ENCODE measurements around the gene KMT2C. TPM values are rescaled to one million over a fixed set of nuclear protein-coding genes. Genes with fewer than 3 reads are reported as not detected.

KMT2C gene
- total RNA-seq, 1 donor: 36.2 TPM

DNA sequence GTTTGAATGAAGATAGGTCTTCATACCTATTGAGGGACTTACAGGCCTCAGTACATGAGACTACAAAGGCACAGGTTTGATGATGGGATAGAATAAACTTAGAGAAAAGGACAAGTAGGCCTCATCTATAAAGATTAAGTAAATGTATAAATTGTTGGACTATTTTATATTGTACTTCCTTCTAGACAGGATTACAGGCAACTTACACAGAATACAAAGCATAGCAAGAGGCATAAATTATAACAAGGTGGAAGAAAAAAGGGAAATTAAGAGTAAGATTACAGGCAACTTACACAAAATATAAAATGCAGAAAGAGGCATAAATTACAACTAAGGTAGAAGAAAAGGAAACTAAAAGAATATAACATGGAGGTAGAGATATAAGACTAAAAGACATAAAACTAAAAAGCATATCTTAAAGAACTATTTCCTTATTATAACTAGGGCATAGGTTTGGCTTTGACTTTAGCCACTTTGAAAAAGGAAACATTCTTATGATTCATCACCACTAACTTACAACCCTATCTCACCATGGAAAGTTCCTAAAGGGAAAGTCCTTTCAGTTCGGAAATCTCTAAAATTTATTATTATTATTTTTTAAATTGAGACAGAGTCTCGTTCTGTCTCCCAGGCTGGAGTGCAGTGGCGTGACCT lies 257.3 kb downstream of the KMT2C start:
- Histone ChIP-seq H3K4me1 (ENCODE audit: insufficient read depth, low read length) (peaks cover 7% of the 10 kb centered on the region), H3K27me3 (ENCODE audit: insufficient read depth, low read length) (no peaks in the 10 kb centered on the region), H2AFZ (ENCODE audit: low read length) (no peak overlapping the region), H3K79me2 (ENCODE audit: insufficient read depth, low read length) (no peaks in the 10 kb centered on the region), H3K36me3 (ENCODE audit: insufficient read depth, low read length) (peaks cover 57% of the 10 kb centered on the region), H4K20me1 (ENCODE audit: insufficient read depth, low read length) (no peaks in the 10 kb centered on the region), H3K9me3 (ENCODE audit: low read depth, low read length) (no peaks in the 10 kb centered on the region), H3K4me2 (ENCODE audit: insufficient read depth, low read length) (no peak overlapping the region), H3K4me3 (ENCODE audit: insufficient read depth, low read length) (no peak overlapping the region), H3K27ac (ENCODE audit: low read depth, low read length) (no peak overlapping the region)
- TF ChIP-seq, protein P1, sequence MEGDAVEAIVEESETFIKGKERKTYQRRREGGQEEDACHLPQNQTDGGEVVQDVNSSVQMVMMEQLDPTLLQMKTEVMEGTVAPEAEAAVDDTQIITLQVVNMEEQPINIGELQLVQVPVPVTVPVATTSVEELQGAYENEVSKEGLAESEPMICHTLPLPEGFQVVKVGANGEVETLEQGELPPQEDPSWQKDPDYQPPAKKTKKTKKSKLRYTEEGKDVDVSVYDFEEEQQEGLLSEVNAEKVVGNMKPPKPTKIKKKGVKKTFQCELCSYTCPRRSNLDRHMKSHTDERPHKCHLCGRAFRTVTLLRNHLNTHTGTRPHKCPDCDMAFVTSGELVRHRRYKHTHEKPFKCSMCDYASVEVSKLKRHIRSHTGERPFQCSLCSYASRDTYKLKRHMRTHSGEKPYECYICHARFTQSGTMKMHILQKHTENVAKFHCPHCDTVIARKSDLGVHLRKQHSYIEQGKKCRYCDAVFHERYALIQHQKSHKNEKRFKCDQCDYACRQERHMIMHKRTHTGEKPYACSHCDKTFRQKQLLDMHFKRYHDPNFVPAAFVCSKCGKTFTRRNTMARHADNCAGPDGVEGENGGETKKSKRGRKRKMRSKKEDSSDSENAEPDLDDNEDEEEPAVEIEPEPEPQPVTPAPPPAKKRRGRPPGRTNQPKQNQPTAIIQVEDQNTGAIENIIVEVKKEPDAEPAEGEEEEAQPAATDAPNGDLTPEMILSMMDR (IDR thresholded peaks at IDR 0.05; ENCODE audit: extremely low read depth, low read depth, low read length): no peak
- DNase-seq (ENCODE audit: insufficient read length, low spot score, missing footprints): peak; percentile 41

DNA sequence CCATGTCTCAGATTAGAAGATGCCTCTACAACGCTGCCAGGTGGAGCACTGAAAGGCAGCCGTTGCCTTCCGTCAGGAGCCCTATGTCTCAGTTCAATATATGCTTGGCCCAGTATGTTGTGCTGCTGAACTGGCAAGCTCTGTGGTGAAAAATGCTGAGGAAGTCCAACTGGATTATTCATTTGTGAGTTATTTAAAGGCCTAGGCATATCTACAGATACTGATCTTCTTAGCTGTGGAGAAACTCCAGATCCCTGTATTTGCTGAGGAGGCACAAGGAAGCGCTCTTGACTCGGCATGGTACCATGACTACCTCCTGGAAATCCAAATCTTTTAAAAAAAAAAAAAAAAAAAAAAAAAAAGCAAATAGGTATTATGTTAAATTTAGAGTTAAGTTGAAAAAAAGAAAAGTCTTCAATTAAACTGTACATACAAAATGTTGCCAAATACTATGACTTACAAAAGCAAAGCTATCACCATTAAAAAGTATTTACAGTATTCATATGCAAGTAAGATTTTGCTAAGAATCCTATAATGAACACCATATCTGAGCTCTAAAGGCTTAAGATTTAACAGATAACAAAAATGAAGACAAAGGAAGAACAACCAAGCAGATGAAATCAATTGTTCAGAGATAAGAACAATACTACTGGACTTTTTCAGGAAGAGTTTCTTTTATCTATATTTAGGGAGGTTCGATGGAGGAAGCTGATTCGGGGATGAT lies 258.0 kb downstream of the KMT2C start:
- H4K20me1 ChIP-seq (ENCODE audit: insufficient read depth, low read length): no peaks in the 10 kb centered on the region
- no peak overlapping the region for H3K4me2 ChIP-seq (ENCODE audit: insufficient read depth, low read length)
- no peak overlapping the region for H3K27ac ChIP-seq (ENCODE audit: low read depth, low read length)
- H3K4me1 ChIP-seq (ENCODE audit: insufficient read depth, low read length): peaks cover 9% of the 10 kb centered on the region
- no peaks in the 10 kb centered on the region for H3K27me3 ChIP-seq (ENCODE audit: insufficient read depth, low read length)
- no peak overlapping the region for H2AFZ ChIP-seq (ENCODE audit: low read length)
- no peaks in the 10 kb centered on the region for H3K9me3 ChIP-seq (ENCODE audit: low read depth, low read length)
- H3K36me3 ChIP-seq (ENCODE audit: insufficient read depth, low read length): peaks cover 63% of the 10 kb centered on the region
- no peak overlapping the region for H3K4me3 ChIP-seq (ENCODE audit: insufficient read depth, low read length)
- TF ChIP-seq, protein P1 (IDR thresholded peaks at IDR 0.05; ENCODE audit: extremely low read depth, low read depth, low read length): no peak
- no peak for DNase-seq (ENCODE audit: insufficient read length, low spot score, missing footprints)
- no peaks in the 10 kb centered on the region for H3K79me2 ChIP-seq (ENCODE audit: insufficient read depth, low read length)

DNA sequence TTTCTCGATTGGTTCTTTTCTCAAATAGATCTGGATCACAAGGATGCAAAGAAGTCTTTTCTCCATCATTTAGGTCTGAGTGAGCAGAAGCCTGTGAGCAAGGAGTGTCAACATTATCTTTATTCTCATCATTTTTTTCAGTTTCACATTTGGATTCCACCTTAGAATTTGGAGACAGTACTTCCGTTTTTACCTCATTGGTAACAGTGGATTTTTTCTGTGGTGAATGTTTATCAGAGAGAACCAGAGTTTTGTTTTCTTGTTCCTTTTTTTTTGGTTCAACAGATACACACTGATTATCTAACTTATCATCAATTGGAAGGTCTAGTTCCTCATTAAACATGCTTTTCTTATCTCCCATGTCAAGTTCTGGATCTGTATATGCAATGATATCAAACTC lies 259.0 kb downstream of the KMT2C start:
- no peaks in the 10 kb centered on the region for H3K9me3 ChIP-seq (ENCODE audit: low read depth, low read length)
- no peaks in the 10 kb centered on the region for H4K20me1 ChIP-seq (ENCODE audit: insufficient read depth, low read length)
- H3K79me2 ChIP-seq (ENCODE audit: insufficient read depth, low read length): no peaks in the 10 kb centered on the region
- TF ChIP-seq, protein P1 (IDR thresholded peaks at IDR 0.05; ENCODE audit: extremely low read depth, low read depth, low read length): no peak
- H3K4me1 ChIP-seq (ENCODE audit: insufficient read depth, low read length): peaks cover 9% of the 10 kb centered on the region
- peaks cover 60% of the 10 kb centered on the region for H3K36me3 ChIP-seq (ENCODE audit: insufficient read depth, low read length)
- no peak overlapping the region for H3K4me3 ChIP-seq (ENCODE audit: insufficient read depth, low read length)
- peak; percentile 3 for DNase-seq (ENCODE audit: insufficient read length, low spot score, missing footprints)
- H3K27ac ChIP-seq (ENCODE audit: low read depth, low read length): no peak overlapping the region
- no peak overlapping the region for H2AFZ ChIP-seq (ENCODE audit: low read length)
- H3K4me2 ChIP-seq (ENCODE audit: insufficient read depth, low read length): no peak overlapping the region
- no peaks in the 10 kb centered on the region for H3K27me3 ChIP-seq (ENCODE audit: insufficient read depth, low read length)

DNA sequence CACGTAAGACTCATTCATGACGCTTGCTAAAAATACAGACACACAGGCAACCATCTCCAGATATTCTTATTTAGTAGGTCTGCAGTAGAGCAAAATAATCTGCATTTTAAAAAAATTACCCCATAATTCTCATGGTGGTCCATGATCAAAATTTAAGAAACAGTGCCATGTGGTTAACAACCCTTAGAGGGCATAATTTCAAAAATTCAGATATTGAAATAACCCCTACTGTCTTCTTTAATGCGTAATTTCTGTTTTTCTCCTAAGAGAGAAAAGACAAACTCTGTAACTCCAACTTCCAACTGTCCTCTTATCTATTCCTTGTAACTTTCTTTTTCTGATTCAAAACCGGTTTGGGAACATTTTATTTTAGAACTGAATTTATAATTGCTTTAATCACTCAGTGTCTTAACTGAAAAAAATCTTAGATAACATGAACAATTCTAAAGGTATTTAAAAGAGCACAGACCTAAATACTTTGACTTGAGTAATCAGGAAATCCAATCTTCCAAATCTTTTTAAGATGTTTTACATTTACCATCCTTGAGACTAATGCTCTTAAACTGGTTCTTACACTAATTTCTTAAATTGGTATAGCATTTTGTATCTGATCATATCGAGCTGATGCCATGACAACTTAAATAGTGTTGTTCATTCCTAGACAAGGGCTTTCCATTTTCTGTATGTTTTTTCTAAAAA lies 262.3 kb downstream of the KMT2C start:
- Histone ChIP-seq H3K27ac (ENCODE audit: low read depth, low read length) (no peak overlapping the region), H3K27me3 (ENCODE audit: insufficient read depth, low read length) (no peaks in the 10 kb centered on the region), H3K4me1 (ENCODE audit: insufficient read depth, low read length) (peaks cover 9% of the 10 kb centered on the region), H3K9me3 (ENCODE audit: low read depth, low read length) (no peaks in the 10 kb centered on the region), H4K20me1 (ENCODE audit: insufficient read depth, low read length) (no peaks in the 10 kb centered on the region), H3K4me3 (ENCODE audit: insufficient read depth, low read length) (no peak overlapping the region), H2AFZ (ENCODE audit: low read length) (no peak overlapping the region), H3K79me2 (ENCODE audit: insufficient read depth, low read length) (no peaks in the 10 kb centered on the region), H3K36me3 (ENCODE audit: insufficient read depth, low read length) (peaks cover 67% of the 10 kb centered on the region), H3K4me2 (ENCODE audit: insufficient read depth, low read length) (no peak overlapping the region)
- DNase-seq (ENCODE audit: insufficient read length, low spot score, missing footprints): peak; percentile 1
- TF ChIP-seq, protein P1 (IDR thresholded peaks at IDR 0.05; ENCODE audit: extremely low read depth, low read depth, low read length): peak; percentile 16
